OCI-LY3 (cell line): ENCODE measurements around the gene FNDC10.

Experiments used
- CTCF ChIP-seq: fragments of 200-600, 300-600 bp; sonication (generic); IDR thresholded peaks from 2 replicates; pipeline ENCODE4 v1.5.1; 2014; ENCODE audit warnings: antibody characterized with exemption, low read length, low read depth
- EZH2phosphoT487 ChIP-seq: fragments of 200-600 bp; shearing (Covaris generic); IDR thresholded peaks from 2 replicates; pipeline ENCODE4 v1.6.1; 2018; ENCODE audit warnings: antibody characterized with exemption, mixed run types, low read depth

GRCh38 chr1:1601564-1602303 lies 1.8 kb upstream of the FNDC10 start:
- TF ChIP-seq CTCF (no peak), EZH2phosphoT487 (no peak)
